ENCODE measurements around the gene FAM168A. TPM values are rescaled to one million over a fixed set of nuclear protein-coding genes. Genes with fewer than 3 reads are reported as not detected.

FAM168A gene
- polyA plus RNA-seq, 1 donor (not counting 4 experiments of a cell fraction or from before 2014, with no cell fraction given) = 11.8 TPM

GRCh38 chr11:73412308-73412707 is 185.6 kb downstream of the FAM168A start:
- dilution Hi-C loops (cut with MboI; ENCODE audit: extremely low pct_ligation_motif_present, low sequenced_read_pairs) = no loop called here
- H3K27ac ChIP-seq (ENCODE audit: control insufficient read depth, insufficient read depth, low read length) = no peak overlapping the region

GRCh38 chr11:73411031-73411430 is 186.9 kb downstream of the FAM168A start:
- dilution Hi-C loops (cut with MboI; ENCODE audit: extremely low pct_ligation_motif_present, low sequenced_read_pairs) = no loop called here
- DNase-seq (ENCODE audit: low read depth, low spot score) = no peak
- H3K27me3 ChIP-seq (ENCODE audit: control insufficient read depth, extremely low read depth, insufficient read depth, low read length) = no peaks in the 10 kb centered on the region
- no peaks in the 10 kb centered on the region for H3K9me1 ChIP-seq (ENCODE audit: control insufficient read depth, extremely low read depth, insufficient read depth, low read length)
- H3K27ac ChIP-seq (ENCODE audit: control insufficient read depth, insufficient read depth, low read length) = no peak overlapping the region
- H3K36me3 ChIP-seq (ENCODE audit: control insufficient read depth in 2 of 2, extremely low read depth in 1 of 2, insufficient read depth in 2 of 2, low read length in 2 of 2) = peaks cover 8 to 18% of the 10 kb centered on the region in 2 experiments
- no peak overlapping the region for H3K4me3 ChIP-seq (ENCODE audit: control insufficient read depth in 2 of 3, extremely low read depth in 1 of 3, insufficient read depth in 2 of 3, low read depth in 1 of 3, low read length in 3 of 3)
- no peak overlapping the region for H3K9ac ChIP-seq (ENCODE audit: control insufficient read depth, extremely low read depth, insufficient read depth, low read length)
- TF ChIP-seq CTCF (optimal IDR thresholded peaks at IDR 0.05 in 1 of 3, IDR thresholded peaks at IDR 0.05 in 1 of 3, conservative IDR thresholded peaks at IDR 0.05 in 1 of 3; ENCODE audit: extremely low read depth in 1 of 3, insufficient read depth in 2 of 3, low read length in 3 of 3) (no peak), EZH2 (IDR thresholded peaks at IDR 0.05; ENCODE audit: low read length) (no peak)
- no peak for FAIRE-seq
- no peak overlapping the region for H3K4me2 ChIP-seq (ENCODE audit: control insufficient read depth, extremely low read depth, insufficient read depth, low read depth, low read length)
- no peaks in the 10 kb centered on the region for H3K4me1 ChIP-seq (ENCODE audit: control insufficient read depth, extremely low read depth, insufficient read depth, low read length)
- H3K9me3 ChIP-seq (ENCODE audit: control insufficient read depth, low read depth, low read length) = no peaks in the 10 kb centered on the region
- no peak overlapping the region for H2AFZ ChIP-seq (ENCODE audit: control insufficient read depth, low read length)
- H3K79me2 ChIP-seq (ENCODE audit: control insufficient read depth, insufficient read depth, low read length) = no peaks in the 10 kb centered on the region
- H4K20me1 ChIP-seq (ENCODE audit: control insufficient read depth, extremely low read depth, insufficient read depth, low read length) = no peaks in the 10 kb centered on the region

More at GRCh38 chr11:73412308-73412707, 185.6 kb downstream of the FAM168A start:
- Histone ChIP-seq H3K4me2 (ENCODE audit: control insufficient read depth, extremely low read depth, insufficient read depth, low read depth, low read length) (no peak overlapping the region), H3K9me1 (ENCODE audit: control insufficient read depth, extremely low read depth, insufficient read depth, low read length) (no peaks in the 10 kb centered on the region), H3K4me1 (ENCODE audit: control insufficient read depth, extremely low read depth, insufficient read depth, low read length) (no peaks in the 10 kb centered on the region), H3K9me3 (ENCODE audit: control insufficient read depth, low read depth, low read length) (no peaks in the 10 kb centered on the region), H2AFZ (ENCODE audit: control insufficient read depth, low read length) (no peak overlapping the region), H3K36me3 (ENCODE audit: control insufficient read depth in 2 of 2, extremely low read depth in 1 of 2, insufficient read depth in 2 of 2, low read length in 2 of 2) (peaks cover 7 to 16% of the 10 kb centered on the region in 2 experiments), H4K20me1 (ENCODE audit: control insufficient read depth, extremely low read depth, insufficient read depth, low read length) (no peaks in the 10 kb centered on the region), H3K4me3 (ENCODE audit: control insufficient read depth in 2 of 3, extremely low read depth in 1 of 3, insufficient read depth in 2 of 3, low read depth in 1 of 3, low read length in 3 of 3) (no peak overlapping the region), H3K79me2 (ENCODE audit: control insufficient read depth, insufficient read depth, low read length) (no peaks in the 10 kb centered on the region), H3K9ac (ENCODE audit: control insufficient read depth, extremely low read depth, insufficient read depth, low read length) (no peak overlapping the region), H3K27me3 (ENCODE audit: control insufficient read depth, extremely low read depth, insufficient read depth, low read length) (no peaks in the 10 kb centered on the region)
- FAIRE-seq (no peak), DNase-seq (ENCODE audit: low read depth, low spot score) (no peak)
- TF ChIP-seq CTCF (optimal IDR thresholded peaks at IDR 0.05 in 1 of 3, IDR thresholded peaks at IDR 0.05 in 1 of 3, conservative IDR thresholded peaks at IDR 0.05 in 1 of 3; ENCODE audit: extremely low read depth in 1 of 3, insufficient read depth in 2 of 3, low read length in 3 of 3) (no peak), EZH2 (IDR thresholded peaks at IDR 0.05; ENCODE audit: low read length) (no peak)

Data from keratinocyte (primary cell).